GM12874 (cell line): ENCODE measurements around the gene PARP14.

Source experiments
- CTCF ChIP-seq: IDR thresholded peaks from 2 replicates; pipeline ENCODE4 v1.5.1; 2011; ENCODE audit warnings: low read depth, mild to moderate bottlenecking, control low read depth, low read length, moderate library complexity; ENCODE audit not compliant: insufficient read depth

PARP14 gene

GRCh38 chr3:122680475-122681283 lies at the start of gene PARP14:
PARP14 (plus strand) TSS chr3:122680839; CDS start chr3:122680884, 45 bp downstream.
- no peak for TF ChIP-seq CTCF

GRCh38 chr3:122635789-122636188 lies 44.9 kb upstream of the PARP14 start:
- no peak for TF ChIP-seq CTCF

- no peak for TF ChIP-seq CTCF
Observed at GRCh38 chr3:122636697-122637096, 43.9 kb upstream of the PARP14 start.

- no peak for TF ChIP-seq CTCF
Observed at GRCh38 chr3:122640437-122640999, 40.1 kb upstream of the PARP14 start.

- no peak for TF ChIP-seq CTCF
Observed at GRCh38 chr3:122642935-122643334, 37.7 kb upstream of the PARP14 start.

- no peak for TF ChIP-seq CTCF
Observed at GRCh38 chr3:122646146-122646988, 34.3 kb upstream of the PARP14 start.

GRCh38 chr3:122660297-122660974 lies 20.2 kb upstream of the PARP14 start:
- TF ChIP-seq CTCF, result no peak
